ENCODE results near the gene CDH23.

The CDH23 gene

DNA sequence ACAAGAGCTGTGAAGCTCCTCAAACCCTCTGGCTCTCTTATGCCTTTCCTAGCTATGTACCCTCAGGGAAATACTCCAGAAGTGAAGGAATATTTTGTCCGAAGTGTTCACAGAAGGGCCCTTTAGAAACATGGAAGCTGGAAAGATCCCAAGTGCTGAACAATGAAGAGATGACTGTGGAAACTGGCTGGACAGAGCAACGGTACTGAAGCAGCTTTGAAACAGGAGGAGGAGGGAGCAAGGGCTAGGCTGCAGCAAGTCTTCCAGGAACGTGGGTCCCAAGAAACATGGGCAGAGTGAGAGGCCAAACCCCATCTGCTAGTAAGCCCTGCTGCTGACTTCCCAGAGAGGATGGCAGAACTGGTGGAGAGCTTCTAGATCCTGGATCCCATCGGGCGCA lies 457.3 kb downstream of the CDH23 start:
- H2BK12ac ChIP-seq (ENCODE audit: low read length), result no peak overlapping the region
- no CpG with 5 or more reads among the region's 5 CpGs for WGBS (ENCODE audit: extremely low coverage, insufficient coverage, insufficient read length)
- no peak overlapping the region for H2AK5ac ChIP-seq (ENCODE audit: low read length)
- no peak overlapping the region for H2BK120ac ChIP-seq (ENCODE audit: insufficient read depth, low read length, poor library complexity)
- no peaks in the 10 kb centered on the region for H3K27me3 ChIP-seq (ENCODE audit: insufficient read depth, low read length)
- no peak overlapping the region for H4K12ac ChIP-seq (ENCODE audit: low read depth, low read length)
- H3K27ac ChIP-seq (ENCODE audit: low read depth, low read length), result no peak overlapping the region
- H3K79me2 ChIP-seq (ENCODE audit: control insufficient read depth, insufficient read depth, low read length, poor library complexity), result peaks cover 11% of the 10 kb centered on the region
- DNase-seq, result peak in 1 of 2 donors; percentile 39
- no peak overlapping the region for H3K4me2 ChIP-seq (ENCODE audit: low read length)
- no peak overlapping the region for H2AFZ ChIP-seq (ENCODE audit: insufficient read depth, low read length, poor library complexity)
- no peak overlapping the region for H3K23ac ChIP-seq (ENCODE audit: low read length)
- H3K18ac ChIP-seq (ENCODE audit: low read length), result no peak overlapping the region
- H3K4me1 ChIP-seq (ENCODE audit: control insufficient read depth in 1 of 2, insufficient read depth in 2 of 2, low read length in 2 of 2), result peaks cover 2% of the 10 kb centered on the region in 2 experiments
- H3K9ac ChIP-seq (ENCODE audit: low read length), result no peak overlapping the region
- no peak overlapping the region for H3K4ac ChIP-seq (ENCODE audit: low read depth, low read length)
- peaks cover 12% of the 10 kb centered on the region for H3K79me1 ChIP-seq (ENCODE audit: low read length)
- H2BK5ac ChIP-seq (ENCODE audit: low read depth, low read length, poor library complexity), result no peak overlapping the region
- no peaks in the 10 kb centered on the region for H3K36me3 ChIP-seq (ENCODE audit: control insufficient read depth in 1 of 2, insufficient read depth in 2 of 2, low read length in 2 of 2)
- no peak overlapping the region for H3K4me3 ChIP-seq (ENCODE audit: low read depth, low read length)
- H3K14ac ChIP-seq (ENCODE audit: low read length), result no peak overlapping the region
- H4K91ac ChIP-seq (ENCODE audit: low read depth, low read length), result no peak overlapping the region
- H3K9me3 ChIP-seq (ENCODE audit: insufficient read depth, low read depth, low read length), result peaks cover 2% of the 10 kb centered on the region
- no peak overlapping the region for H4K8ac ChIP-seq (ENCODE audit: low read depth, low read length)

DNA sequence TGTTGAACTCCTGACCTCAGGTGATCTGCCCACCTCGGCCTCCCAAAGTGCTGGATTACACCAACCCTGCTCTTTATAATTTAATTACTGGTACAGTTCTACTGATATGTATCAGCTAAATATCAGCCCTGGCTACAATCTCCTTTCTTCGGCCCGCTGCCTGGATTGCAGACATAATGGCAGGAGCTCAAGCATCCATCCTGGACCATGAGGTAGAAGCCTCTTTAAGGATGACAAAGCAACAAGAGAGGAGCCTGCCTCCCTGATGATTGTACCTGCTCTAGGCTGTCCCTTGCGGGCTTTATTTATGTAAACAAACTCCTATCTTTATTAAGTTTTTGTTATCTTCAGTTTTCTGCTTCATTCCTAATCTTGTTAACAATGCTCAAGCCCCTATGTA lies 459.9 kb downstream of the CDH23 start:
- Histone ChIP-seq H3K18ac (ENCODE audit: low read length) (no peak overlapping the region), H3K4ac (ENCODE audit: low read depth, low read length) (no peak overlapping the region), H3K79me1 (ENCODE audit: low read length) (peaks cover 8% of the 10 kb centered on the region), H2BK5ac (ENCODE audit: low read depth, low read length, poor library complexity) (no peak overlapping the region), H3K9me3 (ENCODE audit: insufficient read depth, low read depth, low read length) (peaks cover 2% of the 10 kb centered on the region), H2AFZ (ENCODE audit: insufficient read depth, low read length, poor library complexity) (no peak overlapping the region), H2BK12ac (ENCODE audit: low read length) (no peak overlapping the region), H3K4me3 (ENCODE audit: low read depth, low read length) (no peak overlapping the region), H2BK120ac (ENCODE audit: insufficient read depth, low read length, poor library complexity) (no peak overlapping the region), H4K8ac (ENCODE audit: low read depth, low read length) (no peak overlapping the region), H3K9ac (ENCODE audit: low read length) (no peak overlapping the region), H4K12ac (ENCODE audit: low read depth, low read length) (no peak overlapping the region), H4K91ac (ENCODE audit: low read depth, low read length) (no peak overlapping the region), H3K4me2 (ENCODE audit: low read length) (no peak overlapping the region), H3K14ac (ENCODE audit: low read length) (no peak overlapping the region), H2AK5ac (ENCODE audit: low read length) (no peak overlapping the region), H3K36me3 (ENCODE audit: control insufficient read depth in 1 of 2, insufficient read depth in 2 of 2, low read length in 2 of 2) (no peaks in the 10 kb centered on the region), H3K23ac (ENCODE audit: low read length) (no peak overlapping the region), H3K27ac (ENCODE audit: low read depth, low read length) (no peak overlapping the region), H3K4me1 (ENCODE audit: control insufficient read depth in 1 of 2, insufficient read depth in 2 of 2, low read length in 2 of 2) (peaks cover 7 to 9% of the 10 kb centered on the region in 2 experiments), H3K27me3 (ENCODE audit: insufficient read depth, low read length) (no peaks in the 10 kb centered on the region), H3K79me2 (ENCODE audit: control insufficient read depth, insufficient read depth, low read length, poor library complexity) (no peaks in the 10 kb centered on the region)
- no peak for DNase-seq
- no CpG with 5 or more reads among the region's 4 CpGs for WGBS (ENCODE audit: extremely low coverage, insufficient coverage, insufficient read length)

DNA sequence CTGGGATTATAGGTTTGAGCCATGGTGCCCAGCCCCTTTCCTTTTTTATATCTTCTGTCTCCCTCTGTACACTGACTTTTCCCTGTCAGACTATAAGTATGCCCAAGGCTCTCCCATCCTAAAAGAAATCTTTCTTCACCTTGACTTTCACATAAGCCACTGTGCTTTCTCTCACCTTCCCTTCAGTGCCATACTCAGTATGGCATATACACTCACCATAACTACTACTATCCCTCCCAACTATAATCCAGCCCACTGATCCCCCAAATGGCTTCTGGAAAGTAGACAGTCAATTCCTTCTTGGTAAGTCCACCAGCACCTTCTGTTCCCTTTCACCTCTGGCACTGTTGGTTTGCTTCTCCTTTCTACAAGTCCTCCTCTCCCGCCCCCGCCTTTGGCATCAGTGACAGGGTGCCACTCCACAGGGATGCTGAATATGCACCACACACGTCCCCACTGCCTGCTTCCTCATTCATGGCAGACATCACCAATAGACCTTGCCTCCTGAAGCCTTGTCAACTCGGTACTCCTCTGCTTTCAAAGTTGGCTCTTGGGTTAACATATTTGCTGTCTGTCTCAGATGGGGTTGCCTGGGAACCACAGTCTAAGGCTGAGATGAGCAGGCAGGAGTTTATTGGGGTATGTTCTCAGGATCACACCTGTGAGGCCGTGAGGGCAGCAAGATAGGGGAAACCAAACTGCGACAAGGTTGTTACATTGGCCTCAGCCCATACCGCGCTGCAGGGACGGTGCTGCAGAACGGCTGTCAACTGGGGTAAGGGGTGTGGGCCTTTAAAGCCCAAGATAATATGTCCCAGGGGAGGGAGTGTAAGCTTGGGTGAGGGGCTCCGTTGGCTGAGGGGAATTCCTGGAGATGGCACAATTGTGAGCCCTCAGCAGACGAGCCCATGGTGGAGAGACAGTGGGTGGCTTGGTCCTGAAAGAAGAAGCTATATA lies 461.5 kb downstream of the CDH23 start:
- WGBS (ENCODE audit: extremely low coverage, insufficient coverage, insufficient read length), result no CpG with 5 or more reads among the region's 12 CpGs
- H3K4me2 ChIP-seq (ENCODE audit: low read length), result no peak overlapping the region
- peaks cover 8% of the 10 kb centered on the region for H3K79me1 ChIP-seq (ENCODE audit: low read length)
- H3K9ac ChIP-seq (ENCODE audit: low read length), result no peak overlapping the region
- H3K23ac ChIP-seq (ENCODE audit: low read length), result no peak overlapping the region
- H4K91ac ChIP-seq (ENCODE audit: low read depth, low read length), result no peak overlapping the region
- no peak overlapping the region for H2BK12ac ChIP-seq (ENCODE audit: low read length)
- H4K8ac ChIP-seq (ENCODE audit: low read depth, low read length), result no peak overlapping the region
- H4K12ac ChIP-seq (ENCODE audit: low read depth, low read length), result no peak overlapping the region
- peaks cover 12 to 14% of the 10 kb centered on the region in 2 experiments for H3K4me1 ChIP-seq (ENCODE audit: control insufficient read depth in 1 of 2, insufficient read depth in 2 of 2, low read length in 2 of 2)
- no peak for DNase-seq
- no peak overlapping the region for H3K14ac ChIP-seq (ENCODE audit: low read length)
- no peaks in the 10 kb centered on the region for H3K36me3 ChIP-seq (ENCODE audit: control insufficient read depth in 1 of 2, insufficient read depth in 2 of 2, low read length in 2 of 2)
- H3K79me2 ChIP-seq (ENCODE audit: control insufficient read depth, insufficient read depth, low read length, poor library complexity), result no peaks in the 10 kb centered on the region
- no peak overlapping the region for H3K18ac ChIP-seq (ENCODE audit: low read length)
- no peak overlapping the region for H3K4me3 ChIP-seq (ENCODE audit: low read depth, low read length)
- no peak overlapping the region for H2BK5ac ChIP-seq (ENCODE audit: low read depth, low read length, poor library complexity)
- no peaks in the 10 kb centered on the region for H3K27me3 ChIP-seq (ENCODE audit: insufficient read depth, low read length)
- no peak overlapping the region for H3K27ac ChIP-seq (ENCODE audit: low read depth, low read length)
- H3K4ac ChIP-seq (ENCODE audit: low read depth, low read length), result no peak overlapping the region
- H2BK120ac ChIP-seq (ENCODE audit: insufficient read depth, low read length, poor library complexity), result no peak overlapping the region
- H2AFZ ChIP-seq (ENCODE audit: insufficient read depth, low read length, poor library complexity), result no peak overlapping the region
- no peak overlapping the region for H2AK5ac ChIP-seq (ENCODE audit: low read length)
- peaks cover 2% of the 10 kb centered on the region for H3K9me3 ChIP-seq (ENCODE audit: insufficient read depth, low read depth, low read length)

DNA sequence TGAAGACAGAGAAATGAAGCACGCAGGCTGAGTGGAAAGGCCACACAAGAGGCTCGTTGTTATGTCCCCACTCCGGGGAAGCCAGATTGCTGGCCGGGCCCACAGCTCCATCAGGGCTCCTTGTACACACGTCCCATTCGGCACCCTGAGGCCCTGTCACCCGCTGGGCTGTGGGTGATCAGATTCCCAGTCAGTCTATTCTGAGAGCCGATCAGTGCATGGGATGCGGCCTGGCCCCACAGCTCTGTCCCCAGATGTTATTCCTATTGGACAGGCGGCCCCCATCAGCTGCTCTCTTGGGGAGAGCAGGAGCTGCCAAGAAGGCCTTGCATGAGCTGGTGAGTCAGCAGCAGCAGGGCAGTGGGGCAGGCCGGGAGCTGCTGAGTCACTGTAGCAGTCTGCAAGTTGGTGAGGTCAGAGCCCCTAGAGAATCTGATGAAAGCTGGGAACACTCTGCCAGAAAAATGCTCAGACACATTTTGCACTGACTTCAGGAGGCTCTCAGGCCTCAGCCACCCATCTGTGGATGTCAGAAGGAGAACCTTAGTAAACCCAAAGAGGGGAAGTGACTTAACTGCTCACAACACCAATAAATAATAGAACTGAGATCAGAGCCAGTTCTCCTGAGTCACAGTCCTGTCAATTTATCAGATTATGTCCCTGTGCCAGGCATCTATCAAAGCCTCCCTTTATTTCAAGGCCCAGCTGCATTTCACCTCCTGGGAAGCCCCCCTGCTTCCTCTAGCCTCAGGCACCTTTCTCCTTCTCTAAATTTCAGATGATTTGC lies 463.7 kb downstream of the CDH23 start:
- no peak overlapping the region for H3K4me3 ChIP-seq (ENCODE audit: low read depth, low read length)
- H2BK12ac ChIP-seq (ENCODE audit: low read length), result peak overlapping the region; percentile 8
- H3K4ac ChIP-seq (ENCODE audit: low read depth, low read length), result no peak overlapping the region
- no peak overlapping the region for H4K12ac ChIP-seq (ENCODE audit: low read depth, low read length)
- peaks cover 10% of the 10 kb centered on the region for H3K79me1 ChIP-seq (ENCODE audit: low read length)
- H3K27me3 ChIP-seq (ENCODE audit: insufficient read depth, low read length), result no peaks in the 10 kb centered on the region
- H3K79me2 ChIP-seq (ENCODE audit: control insufficient read depth, insufficient read depth, low read length, poor library complexity), result no peaks in the 10 kb centered on the region
- peak overlapping the region; percentile 14 for H2BK120ac ChIP-seq (ENCODE audit: insufficient read depth, low read length, poor library complexity)
- peak overlapping the region; percentile 42 for H2BK5ac ChIP-seq (ENCODE audit: low read depth, low read length, poor library complexity)
- H3K4me2 ChIP-seq (ENCODE audit: low read length), result no peak overlapping the region
- peaks cover 13 to 16% of the 10 kb centered on the region in 2 experiments for H3K4me1 ChIP-seq (ENCODE audit: control insufficient read depth in 1 of 2, insufficient read depth in 2 of 2, low read length in 2 of 2)
- no peak overlapping the region for H3K23ac ChIP-seq (ENCODE audit: low read length)
- peak; percentile 91 to 94 for DNase-seq
- H3K36me3 ChIP-seq (ENCODE audit: control insufficient read depth in 1 of 2, insufficient read depth in 2 of 2, low read length in 2 of 2), result no peaks in the 10 kb centered on the region
- H3K9ac ChIP-seq (ENCODE audit: low read length), result no peak overlapping the region
- no peak overlapping the region for H3K14ac ChIP-seq (ENCODE audit: low read length)
- H4K91ac ChIP-seq (ENCODE audit: low read depth, low read length), result peak overlapping the region; percentile 49
- peak overlapping the region; percentile 33 for H2AFZ ChIP-seq (ENCODE audit: insufficient read depth, low read length, poor library complexity)
- no peak overlapping the region for H3K18ac ChIP-seq (ENCODE audit: low read length)
- no peak overlapping the region for H2AK5ac ChIP-seq (ENCODE audit: low read length)
- H3K9me3 ChIP-seq (ENCODE audit: insufficient read depth, low read depth, low read length), result peaks cover 2% of the 10 kb centered on the region
- WGBS (ENCODE audit: extremely low coverage, insufficient coverage, insufficient read length), result no CpG with 5 or more reads among the region's 11 CpGs
- peak overlapping the region; percentile 66 for H4K8ac ChIP-seq (ENCODE audit: low read depth, low read length)
- H3K27ac ChIP-seq (ENCODE audit: low read depth, low read length), result peak overlapping the region; percentile 84
